HEK293 (cell line): ENCODE results near the gene TNFRSF14.

Source experiments
- CTCF ChIA-PET: fragments of 350-600 bp; formaldehyde crosslinking; extraction: SDS; loops from one replicate; lab custom pipeline; 2021; ENCODE audit warnings: antibody characterized with exemption; lab: Yijun Ruan, JAX
- POLR2A ChIA-PET: fragments of 300-600 bp; formaldehyde crosslinking; extraction: SDS; loops from one replicate; lab custom pipeline; 2020; ENCODE audit warnings: antibody characterized with exemption, inconsistent platforms; lab: Yijun Ruan, JAX
- H3K27ac ChIP-seq: fragments of 200-500 bp; sonication (Bioruptor generic); 2 replicates; pipeline ENCODE4 v1.5.1; 2014; ENCODE audit warnings: low read depth, low read length, control low read depth, inconsistent platforms; ENCODE audit errors: extremely low read depth
- H3K36me3 ChIP-seq, 2 experiments: fragments of 200-500 bp in 1 of 2; sonication (Bioruptor generic) in 1 of 2; 1 replicate in 1 of 2; 2 replicates in 1 of 2; pipeline ENCODE4 v1.5.1; 2014 to 2017; ENCODE audit warnings: inconsistent platforms in 2 of 2, low read length in 2 of 2; ENCODE audit not compliant: control insufficient read depth in 2 of 2, insufficient read depth in 1 of 2
- H3K4me1 ChIP-seq: fragments of 200-500 bp; sonication (Bioruptor generic); 2 replicates; pipeline ENCODE4 v1.5.1; 2014; ENCODE audit warnings: mild to moderate bottlenecking, low read length, inconsistent platforms; ENCODE audit not compliant: control insufficient read depth, insufficient read depth
- H3K4me3 ChIP-seq: 2 replicates; pipeline ENCODE4 v1.5.1; 2011; ENCODE audit warnings: low read depth, mild to moderate bottlenecking, control low read depth, low read length, moderate library complexity
- H3K9me3 ChIP-seq: fragments of 200-500 bp; sonication (Bioruptor generic); 2 replicates; pipeline ENCODE4 v1.5.1; 2014; ENCODE audit warnings: low read depth, low read length, inconsistent platforms; ENCODE audit not compliant: control insufficient read depth, insufficient read depth
- FEZF1 ChIP-seq: fragments of 450-650 bp; formaldehyde crosslinking; IDR thresholded peaks from 2 replicates; pipeline ENCODE4 v1.5.1; 2016; ENCODE audit warnings: missing biosample characterization, missing genetic modification characterization
- GLI4 ChIP-seq: fragments of 450-650 bp; formaldehyde crosslinking; IDR thresholded peaks from 2 replicates; pipeline ENCODE4 v1.5.1; 2016; ENCODE audit warnings: missing biosample characterization, missing genetic modification characterization
- KLF7 ChIP-seq: fragments of 450-650 bp; formaldehyde crosslinking; IDR thresholded peaks from 2 replicates; pipeline ENCODE4 v1.5.1; 2016; ENCODE audit warnings: missing biosample characterization, missing genetic modification characterization, borderline replicate concordance
- PRDM1 ChIP-seq: fragments of 450-650 bp; formaldehyde crosslinking; IDR thresholded peaks from 2 replicates; pipeline ENCODE4; 2016; ENCODE audit warnings: missing biosample characterization, missing genetic modification characterization
- TRIM28 ChIP-seq: IDR thresholded peaks from 2 replicates; pipeline ENCODE4 v1.6.1; 2011; ENCODE audit warnings: low read length, control low read depth, borderline replicate concordance
- YY1 ChIP-seq: fragments of 450-650 bp; formaldehyde crosslinking; IDR thresholded peaks from 2 replicates; pipeline ENCODE4 v1.5.1; 2018; ENCODE audit warnings: missing biosample characterization, missing genetic modification characterization
- ZIC2 ChIP-seq: fragments of 450-650 bp; formaldehyde crosslinking; IDR thresholded peaks from 2 replicates; pipeline ENCODE4 v1.5.1; 2016; ENCODE audit warnings: missing biosample characterization, missing genetic modification characterization
- ZNF112 ChIP-seq: fragments of 450-650 bp; formaldehyde crosslinking; IDR thresholded peaks from 2 replicates; pipeline ENCODE4 v1.5.0; 2017; ENCODE audit warnings: missing biosample characterization, missing genetic modification characterization
- ZNF157 ChIP-seq: fragments of 450-650 bp; formaldehyde crosslinking; IDR thresholded peaks from 2 replicates; pipeline ENCODE4 v1.5.1; 2016; ENCODE audit warnings: missing biosample characterization, missing genetic modification characterization
- ZNF248 ChIP-seq: fragments of 450-650 bp; formaldehyde crosslinking; IDR thresholded peaks from 2 replicates; pipeline ENCODE4 v1.5.1; 2017; ENCODE audit warnings: missing biosample characterization, missing genetic modification characterization
- ZNF350 ChIP-seq: fragments of 450-650 bp; formaldehyde crosslinking; IDR thresholded peaks from 2 replicates; pipeline ENCODE4 v1.5.0; 2017; ENCODE audit warnings: missing biosample characterization, mild to moderate bottlenecking, missing genetic modification characterization
- ZNF366 ChIP-seq: fragments of 450-650 bp; formaldehyde crosslinking; conservative IDR thresholded peaks from 2 replicates; pipeline ENCODE4 v1.5.1; 2016; ENCODE audit warnings: missing biosample characterization, missing genetic modification characterization
- ZNF394 ChIP-seq: fragments of 450-650 bp; formaldehyde crosslinking; IDR thresholded peaks from 2 replicates; pipeline ENCODE4 v1.5.1; 2016; ENCODE audit warnings: missing biosample characterization, missing genetic modification characterization, mild to moderate bottlenecking, moderate library complexity, borderline replicate concordance
- ZNF404 ChIP-seq: fragments of 450-650 bp; formaldehyde crosslinking; IDR thresholded peaks from 2 replicates; pipeline ENCODE4 v1.5.1; 2017; ENCODE audit warnings: missing biosample characterization, missing genetic modification characterization
- ZNF426 ChIP-seq: fragments of 450-650 bp; formaldehyde crosslinking; IDR thresholded peaks from 2 replicates; pipeline ENCODE4 v1.5.1; 2017; ENCODE audit warnings: missing biosample characterization, missing genetic modification characterization, mild to moderate bottlenecking, inconsistent platforms, moderate library complexity
- ZNF623 ChIP-seq: fragments of 450-650 bp; formaldehyde crosslinking; IDR thresholded peaks from 2 replicates; pipeline ENCODE4 v1.5.1; 2016; ENCODE audit warnings: missing biosample characterization, missing genetic modification characterization
- ZNF768 ChIP-seq: fragments of 450-650 bp; formaldehyde crosslinking; IDR thresholded peaks from 2 replicates; pipeline ENCODE4 v1.5.1; 2018; ENCODE audit warnings: missing biosample characterization, mild to moderate bottlenecking, missing genetic modification characterization
- ZXDB ChIP-seq: fragments of 450-650 bp; formaldehyde crosslinking; IDR thresholded peaks from 2 replicates; pipeline ENCODE4 v1.5.1; 2016; ENCODE audit warnings: missing biosample characterization, missing genetic modification characterization
- TF ChIP-seq, protein P1 (sequence below): fragments of 450-650 bp; formaldehyde crosslinking; IDR thresholded peaks from 2 replicates; pipeline ENCODE4 v1.5.1; 2017; ENCODE audit warnings: missing biosample characterization, missing genetic modification characterization
- TF ChIP-seq, protein P2 (sequence below): fragments of 450-650 bp; formaldehyde crosslinking; IDR thresholded peaks from 2 replicates; pipeline ENCODE4 v1.5.1; 2016; ENCODE audit warnings: missing biosample characterization, missing genetic modification characterization

The TNFRSF14 gene

DNA sequence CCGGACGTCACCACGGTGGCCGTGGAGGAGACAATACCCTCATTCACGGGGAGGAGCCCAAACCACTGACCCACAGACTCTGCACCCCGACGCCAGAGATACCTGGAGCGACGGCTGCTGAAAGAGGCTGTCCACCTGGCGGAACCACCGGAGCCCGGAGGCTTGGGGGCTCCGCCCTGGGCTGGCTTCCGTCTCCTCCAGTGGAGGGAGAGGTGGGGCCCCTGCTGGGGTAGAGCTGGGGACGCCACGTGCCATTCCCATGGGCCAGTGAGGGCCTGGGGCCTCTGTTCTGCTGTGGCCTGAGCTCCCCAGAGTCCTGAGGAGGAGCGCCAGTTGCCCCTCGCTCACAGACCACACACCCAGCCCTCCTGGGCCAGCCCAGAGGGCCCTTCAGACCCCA, 7.0 kb downstream of the TNFRSF14 start:
- Histone ChIP-seq H3K27ac (no peak overlapping the region), H3K4me3 (no peak overlapping the region), H3K4me1 (no peaks in the 10 kb centered on the region)
- POLR2A ChIA-PET = no interaction called here
- no peak for TF ChIP-seq ZNF404
- TF ChIP-seq KLF7 (tag by site-specific recombination) = no peak
- TF ChIP-seq ZNF394 (tag by site-specific recombination) = no peak
- no peak for TF ChIP-seq FEZF1 (tag by site-specific recombination)
- TF ChIP-seq GLI4 = no peak
- TF ChIP-seq ZNF350 = no peak
- no peak for TF ChIP-seq PRDM1 (tag by site-specific recombination)
- TF ChIP-seq, protein P1, sequence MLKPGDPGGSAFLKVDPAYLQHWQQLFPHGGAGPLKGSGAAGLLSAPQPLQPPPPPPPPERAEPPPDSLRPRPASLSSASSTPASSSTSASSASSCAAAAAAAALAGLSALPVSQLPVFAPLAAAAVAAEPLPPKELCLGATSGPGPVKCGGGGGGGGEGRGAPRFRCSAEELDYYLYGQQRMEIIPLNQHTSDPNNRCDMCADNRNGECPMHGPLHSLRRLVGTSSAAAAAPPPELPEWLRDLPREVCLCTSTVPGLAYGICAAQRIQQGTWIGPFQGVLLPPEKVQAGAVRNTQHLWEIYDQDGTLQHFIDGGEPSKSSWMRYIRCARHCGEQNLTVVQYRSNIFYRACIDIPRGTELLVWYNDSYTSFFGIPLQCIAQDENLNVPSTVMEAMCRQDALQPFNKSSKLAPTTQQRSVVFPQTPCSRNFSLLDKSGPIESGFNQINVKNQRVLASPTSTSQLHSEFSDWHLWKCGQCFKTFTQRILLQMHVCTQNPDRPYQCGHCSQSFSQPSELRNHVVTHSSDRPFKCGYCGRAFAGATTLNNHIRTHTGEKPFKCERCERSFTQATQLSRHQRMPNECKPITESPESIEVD (tag by site-specific recombination) = no peak
- TF ChIP-seq ZNF426 = no peak
- no peak for TF ChIP-seq ZIC2
- no peak for TF ChIP-seq ZNF112 (tag by site-specific recombination)
- no peak for TF ChIP-seq ZNF248 (tag by site-specific recombination)
- TF ChIP-seq TRIM28 = no peak
- no peak for TF ChIP-seq ZNF366
- no peak for TF ChIP-seq ZNF623
- TF ChIP-seq, all 188 proteins: peak for 0
- CTCF ChIA-PET = no interaction called here
- no peaks in the 10 kb centered on the region for H3K36me3 ChIP-seq
- no peaks in the 10 kb centered on the region for H3K9me3 ChIP-seq

DNA sequence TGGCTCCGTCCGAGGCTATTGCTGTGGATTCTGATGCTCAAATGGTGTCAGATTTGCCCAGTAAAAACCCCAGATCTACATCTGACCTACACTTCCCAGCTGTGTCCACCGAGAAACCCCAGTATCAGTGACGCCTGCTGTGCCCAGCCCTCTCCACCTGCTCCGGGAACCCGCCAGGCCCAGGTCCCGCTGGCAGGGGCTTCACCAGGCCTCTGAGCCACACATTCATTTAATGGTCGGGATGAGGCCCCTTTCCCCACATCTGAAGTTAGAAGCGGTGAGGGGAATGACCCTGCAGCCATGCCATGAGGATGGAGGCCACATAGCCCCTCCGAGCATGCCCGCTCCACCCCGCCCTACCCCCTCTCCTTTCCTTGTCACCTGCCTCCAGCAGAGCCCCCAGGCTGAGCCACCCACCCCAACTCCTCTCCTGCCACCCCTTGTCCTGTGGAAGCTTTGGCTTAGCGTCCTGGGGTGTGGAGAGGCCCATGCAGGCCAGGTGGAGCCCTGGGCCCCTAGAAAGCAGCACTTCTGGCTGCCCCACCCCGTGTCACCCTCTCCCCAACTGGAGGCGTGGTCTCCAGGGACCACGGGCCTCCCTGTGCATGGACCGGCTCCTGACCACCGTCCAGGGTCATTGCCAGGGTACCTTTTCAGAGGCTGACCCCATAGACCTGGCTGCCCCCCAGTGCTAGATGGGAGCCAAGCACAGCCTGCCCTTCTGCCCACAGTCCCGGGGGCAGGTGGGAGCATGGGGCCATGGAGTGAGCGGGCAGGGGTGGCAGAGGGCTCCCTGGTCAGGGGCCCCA, 8.0 kb downstream of the TNFRSF14 start:
- H3K4me3 ChIP-seq = no peak overlapping the region
- TF ChIP-seq ZXDB (tag by site-specific recombination) (no peak), ZNF768 (tag by site-specific recombination) (no peak), YY1 (tag by site-specific recombination) (no peak), ZNF157 (tag by site-specific recombination) (no peak)
- TF ChIP-seq, protein P2, sequence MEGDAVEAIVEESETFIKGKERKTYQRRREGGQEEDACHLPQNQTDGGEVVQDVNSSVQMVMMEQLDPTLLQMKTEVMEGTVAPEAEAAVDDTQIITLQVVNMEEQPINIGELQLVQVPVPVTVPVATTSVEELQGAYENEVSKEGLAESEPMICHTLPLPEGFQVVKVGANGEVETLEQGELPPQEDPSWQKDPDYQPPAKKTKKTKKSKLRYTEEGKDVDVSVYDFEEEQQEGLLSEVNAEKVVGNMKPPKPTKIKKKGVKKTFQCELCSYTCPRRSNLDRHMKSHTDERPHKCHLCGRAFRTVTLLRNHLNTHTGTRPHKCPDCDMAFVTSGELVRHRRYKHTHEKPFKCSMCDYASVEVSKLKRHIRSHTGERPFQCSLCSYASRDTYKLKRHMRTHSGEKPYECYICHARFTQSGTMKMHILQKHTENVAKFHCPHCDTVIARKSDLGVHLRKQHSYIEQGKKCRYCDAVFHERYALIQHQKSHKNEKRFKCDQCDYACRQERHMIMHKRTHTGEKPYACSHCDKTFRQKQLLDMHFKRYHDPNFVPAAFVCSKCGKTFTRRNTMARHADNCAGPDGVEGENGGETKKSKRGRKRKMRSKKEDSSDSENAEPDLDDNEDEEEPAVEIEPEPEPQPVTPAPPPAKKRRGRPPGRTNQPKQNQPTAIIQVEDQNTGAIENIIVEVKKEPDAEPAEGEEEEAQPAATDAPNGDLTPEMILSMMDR (tag by site-specific recombination) = no peak
- no peaks in the 10 kb centered on the region for H3K4me1 ChIP-seq
- H3K9me3 ChIP-seq = no peaks in the 10 kb centered on the region
- H3K36me3 ChIP-seq = no peaks in the 10 kb centered on the region
- ChIA-PET POLR2A (interaction anchor here (1.1 to 1.7 kb wide), 2 partner anchors 38 to 112 kb away, joined by 3 read pairs; partner anchors contain the start of gene PANK4), CTCF (interaction anchor here (0.7 kb wide), 2 partner anchors 38 to 756 kb away, joined by 3 read pairs; partner anchors contain the start of gene PANK4)
- H3K27ac ChIP-seq = no peak overlapping the region
